ENCODE results near the gene BUD13. TPM values are rescaled to one million over a fixed set of nuclear protein-coding genes. Genes with fewer than 3 reads are reported as not detected.

BUD13 gene
- total and polyA plus RNA-seq, 9 of the 15 experiments (the other 6 are each of a cell fraction or from before 2014, with no cell fraction given): 9.5 to 34.1 (median 27.1) TPM

- TF ChIP-seq MAX (CRISPR knock-in tag; IDR thresholded peaks at IDR 0.05) (peak; percentile 30), ZNF407 (IDR thresholded peaks at IDR 0.05; ENCODE audit: low read depth) (no peak), CEBPB (tag; IDR thresholded peaks at IDR 0.05) (peak; percentile 88), RCOR1 (IDR thresholded peaks at IDR 0.05; ENCODE audit: borderline replicate concordance in 1 of 2, low read depth in 2 of 2, low read length in 2 of 2) (0 out of 4 replicates have a peak, but pooled peaks of 1 of the 2 experiments have one; percentile 18), ZFP1 (CRISPR knock-in tag; IDR thresholded peaks at IDR 0.05) (no peak), ZNF12 (CRISPR knock-in tag; IDR thresholded peaks at IDR 0.05) (no peak), POLR2A (conservative IDR thresholded peaks at IDR 0.05) (no peak), ZNF3 (CRISPR knock-in tag; IDR thresholded peaks at IDR 0.05) (no peak), CBX3 (IDR thresholded peaks at IDR 0.05; ENCODE audit: borderline replicate concordance in 1 of 2, low read length in 2 of 2) (peak in 1 of 2 experiments; percentile 5; a peak in 1 of 3 replicates), ZFP91 (CRISPR knock-in tag; IDR thresholded peaks at IDR 0.05) (peak; percentile 2; the same call in 1 of the 2 replicates), ZNF644 (tag; IDR thresholded peaks at IDR 0.05; ENCODE audit: low read depth) (peak; percentile 27; the same call in 1 of the 2 replicates), NRF1 (conservative IDR thresholded peaks at IDR 0.05 in 1 of 2, IDR thresholded peaks at IDR 0.05 in 1 of 2) (peak in 1 of 2 experiments; percentile 27; a peak in 1 of 4 replicates), CEBPZ (IDR thresholded peaks at IDR 0.05; ENCODE audit: borderline replicate concordance, low read depth, low read length) (no peak)
These were observed 663 bp upstream of the BUD13 start (continued) for GRCh38 chr11:116773203-116774097.
